ENCODE measurements around the gene SLC17A7. TPM values are rescaled to one million over a fixed set of nuclear protein-coding genes. Genes with fewer than 3 reads are reported as not detected.

Gene SLC17A7
- total and polyA plus RNA-seq, 9 of the 15 experiments (the other 6 are each of a cell fraction or from before 2014, with no cell fraction given): 1.1 to 15.7 (median 2.4) TPM

DNA sequence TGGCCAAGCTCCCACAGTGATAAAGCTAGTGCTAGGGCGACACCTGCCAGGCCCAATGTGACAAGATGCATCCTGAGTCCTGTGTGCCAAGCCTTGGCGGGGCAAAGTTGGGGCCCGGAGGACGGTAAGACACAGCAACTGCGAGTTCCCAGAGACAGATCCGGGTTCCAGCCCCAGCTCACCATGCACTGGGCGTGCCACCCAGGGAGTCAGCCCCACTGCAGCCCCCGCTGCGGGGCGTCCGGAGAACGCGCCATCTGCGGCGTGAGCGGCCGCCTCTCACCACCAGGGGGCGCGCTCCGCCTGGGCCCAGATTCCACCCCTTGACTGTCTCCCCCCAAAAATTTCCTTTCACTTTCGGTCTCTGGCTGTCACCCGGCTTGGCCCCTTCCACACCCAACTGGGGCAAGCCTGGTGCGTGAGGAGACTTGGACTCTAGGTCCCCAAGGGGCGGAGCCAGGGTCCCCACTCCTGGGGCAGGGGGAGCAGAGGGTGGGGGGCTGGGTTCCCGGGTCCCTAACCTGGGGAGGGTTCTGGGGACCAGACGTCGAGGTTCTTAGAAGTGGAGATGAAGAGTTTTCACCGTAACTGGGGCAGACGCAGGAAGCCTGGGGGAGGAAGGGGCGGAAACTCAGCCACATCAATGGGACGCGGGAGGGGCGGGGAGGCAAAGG lies 32.7 kb upstream of the SLC17A7 start, which contains the start of gene FLT3LG (continued):
- TF ChIP-seq REST (IDR thresholded peaks at IDR 0.05; ENCODE audit: borderline replicate concordance) (peak; percentile 69; the same call in 1 of the 2 replicates), REST (CRISPR knock-in tag; IDR thresholded peaks at IDR 0.05; ENCODE audit: low read depth) (0 out of 2 replicates have a peak, but pooled peaks have one; percentile 46), POLR2B (IDR thresholded peaks at IDR 0.05; ENCODE audit: low read depth, partially characterized antibody) (no peak), ZBED1 (IDR thresholded peaks at IDR 0.05) (no peak), CAMTA2 (CRISPR knock-in tag; conservative IDR thresholded peaks at IDR 0.05) (no peak), ZNF408 (CRISPR knock-in tag; IDR thresholded peaks at IDR 0.05; ENCODE audit: low read depth) (no peak), PRDM10 (IDR thresholded peaks at IDR 0.05; ENCODE audit: partially characterized antibody) (no peak), ZNF143 (CRISPR knock-in tag; IDR thresholded peaks at IDR 0.05) (no peak), ZNF445 (CRISPR knock-in tag; IDR thresholded peaks at IDR 0.05; ENCODE audit: low read depth) (no peak), TFE3 (CRISPR knock-in tag; IDR thresholded peaks at IDR 0.05) (no peak), ZNF133 (CRISPR knock-in tag; IDR thresholded peaks at IDR 0.05) (no peak), SRSF9 (IDR thresholded peaks at IDR 0.05; ENCODE audit: borderline replicate concordance, low read depth, low read length) (no peak), SETDB1 (IDR thresholded peaks at IDR 0.05; ENCODE audit: low read length) (no peak), HIVEP1 (CRISPR knock-in tag; IDR thresholded peaks at IDR 0.05) (no peak)
- TF ChIP-seq, protein P1, sequence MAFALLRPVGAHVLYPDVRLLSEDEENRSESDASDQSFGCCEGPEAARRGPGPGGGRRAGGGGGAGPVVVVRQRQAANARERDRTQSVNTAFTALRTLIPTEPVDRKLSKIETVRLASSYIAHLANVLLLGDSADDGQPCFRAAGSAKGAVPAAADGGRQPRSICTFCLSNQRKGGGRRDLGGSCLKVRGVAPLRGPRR (CRISPR knock-in tag; IDR thresholded peaks at IDR 0.05): no peak
